ENCODE results near the gene EXO5.

DNA sequence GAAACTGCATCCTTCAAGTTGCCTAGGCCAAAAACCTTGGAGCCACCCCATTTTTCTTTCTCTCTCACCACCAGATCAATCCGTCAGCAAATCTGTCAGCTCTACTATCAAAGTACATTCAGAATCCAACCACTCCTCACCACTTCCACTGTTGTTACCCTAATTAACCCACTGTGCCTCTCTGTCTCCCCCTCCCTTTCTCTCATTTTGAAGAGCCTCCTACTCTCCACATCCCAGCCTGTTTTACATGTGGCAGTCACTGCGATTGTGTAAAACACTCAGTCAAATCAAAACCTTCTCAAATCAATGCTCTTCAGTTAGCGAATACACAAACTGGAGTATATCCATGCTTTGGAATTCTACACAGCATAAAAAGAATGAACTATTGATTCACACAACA lies 55.9 kb downstream of the EXO5 start:
- TF ChIP-seq, protein P1, sequence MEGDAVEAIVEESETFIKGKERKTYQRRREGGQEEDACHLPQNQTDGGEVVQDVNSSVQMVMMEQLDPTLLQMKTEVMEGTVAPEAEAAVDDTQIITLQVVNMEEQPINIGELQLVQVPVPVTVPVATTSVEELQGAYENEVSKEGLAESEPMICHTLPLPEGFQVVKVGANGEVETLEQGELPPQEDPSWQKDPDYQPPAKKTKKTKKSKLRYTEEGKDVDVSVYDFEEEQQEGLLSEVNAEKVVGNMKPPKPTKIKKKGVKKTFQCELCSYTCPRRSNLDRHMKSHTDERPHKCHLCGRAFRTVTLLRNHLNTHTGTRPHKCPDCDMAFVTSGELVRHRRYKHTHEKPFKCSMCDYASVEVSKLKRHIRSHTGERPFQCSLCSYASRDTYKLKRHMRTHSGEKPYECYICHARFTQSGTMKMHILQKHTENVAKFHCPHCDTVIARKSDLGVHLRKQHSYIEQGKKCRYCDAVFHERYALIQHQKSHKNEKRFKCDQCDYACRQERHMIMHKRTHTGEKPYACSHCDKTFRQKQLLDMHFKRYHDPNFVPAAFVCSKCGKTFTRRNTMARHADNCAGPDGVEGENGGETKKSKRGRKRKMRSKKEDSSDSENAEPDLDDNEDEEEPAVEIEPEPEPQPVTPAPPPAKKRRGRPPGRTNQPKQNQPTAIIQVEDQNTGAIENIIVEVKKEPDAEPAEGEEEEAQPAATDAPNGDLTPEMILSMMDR (IDR thresholded peaks at IDR 0.05) = no peak
- no peak for TF ChIP-seq POLR2A (IDR thresholded peaks at IDR 0.05; ENCODE audit: low read length)
- TF ChIP-seq ESRRA (IDR thresholded peaks at IDR 0.05; ENCODE audit: borderline replicate concordance, low read length) = no peak
- no peak for TF ChIP-seq PHF8 (IDR thresholded peaks at IDR 0.05; ENCODE audit: borderline replicate concordance, low read depth)
- TF ChIP-seq, protein P2, sequence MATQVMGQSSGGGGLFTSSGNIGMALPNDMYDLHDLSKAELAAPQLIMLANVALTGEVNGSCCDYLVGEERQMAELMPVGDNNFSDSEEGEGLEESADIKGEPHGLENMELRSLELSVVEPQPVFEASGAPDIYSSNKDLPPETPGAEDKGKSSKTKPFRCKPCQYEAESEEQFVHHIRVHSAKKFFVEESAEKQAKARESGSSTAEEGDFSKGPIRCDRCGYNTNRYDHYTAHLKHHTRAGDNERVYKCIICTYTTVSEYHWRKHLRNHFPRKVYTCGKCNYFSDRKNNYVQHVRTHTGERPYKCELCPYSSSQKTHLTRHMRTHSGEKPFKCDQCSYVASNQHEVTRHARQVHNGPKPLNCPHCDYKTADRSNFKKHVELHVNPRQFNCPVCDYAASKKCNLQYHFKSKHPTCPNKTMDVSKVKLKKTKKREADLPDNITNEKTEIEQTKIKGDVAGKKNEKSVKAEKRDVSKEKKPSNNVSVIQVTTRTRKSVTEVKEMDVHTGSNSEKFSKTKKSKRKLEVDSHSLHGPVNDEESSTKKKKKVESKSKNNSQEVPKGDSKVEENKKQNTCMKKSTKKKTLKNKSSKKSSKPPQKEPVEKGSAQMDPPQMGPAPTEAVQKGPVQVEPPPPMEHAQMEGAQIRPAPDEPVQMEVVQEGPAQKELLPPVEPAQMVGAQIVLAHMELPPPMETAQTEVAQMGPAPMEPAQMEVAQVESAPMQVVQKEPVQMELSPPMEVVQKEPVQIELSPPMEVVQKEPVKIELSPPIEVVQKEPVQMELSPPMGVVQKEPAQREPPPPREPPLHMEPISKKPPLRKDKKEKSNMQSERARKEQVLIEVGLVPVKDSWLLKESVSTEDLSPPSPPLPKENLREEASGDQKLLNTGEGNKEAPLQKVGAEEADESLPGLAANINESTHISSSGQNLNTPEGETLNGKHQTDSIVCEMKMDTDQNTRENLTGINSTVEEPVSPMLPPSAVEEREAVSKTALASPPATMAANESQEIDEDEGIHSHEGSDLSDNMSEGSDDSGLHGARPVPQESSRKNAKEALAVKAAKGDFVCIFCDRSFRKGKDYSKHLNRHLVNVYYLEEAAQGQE (IDR thresholded peaks at IDR 0.05) = no peak
- TF ChIP-seq MAZ (IDR thresholded peaks at IDR 0.05; ENCODE audit: borderline replicate concordance, low read depth, low read length) = no peak
- no peak for TF ChIP-seq RNF2 (IDR thresholded peaks at IDR 0.05; ENCODE audit: borderline replicate concordance, low read depth)
- TF ChIP-seq RAD21 (conservative IDR thresholded peaks at IDR 0.05 in 1 of 2, IDR thresholded peaks at IDR 0.05 in 1 of 2) = no peak
- no peak for TF ChIP-seq ZSCAN20 (CRISPR knock-in tag; IDR thresholded peaks at IDR 0.05)
- TF ChIP-seq CHD4 (IDR thresholded peaks at IDR 0.05; ENCODE audit: borderline replicate concordance) = no peak
- TF ChIP-seq RFX5 (IDR thresholded peaks at IDR 0.05) = no peak
